Stimulated activated CD8-positive, alpha-beta memory T cell treated with anti-CD3 and anti-CD28 coated beads, Interleukin-7, amount 100 ng/mL, for 4 hours (primary cell): ENCODE measurements around the gene B3GLCT.

Experiments
- DNase-seq, 2 donors: peaks; one replicate each; pipeline ENCODE4 v3.0.0-alpha.2; 2020; ENCODE audit warnings: low read depth in 2 of 2

The B3GLCT gene

GRCh38 chr13:31350560-31350959, 150.8 kb downstream of the B3GLCT start:
- no peak for DNase-seq

GRCh38 chr13:31351376-31351775, 151.6 kb downstream of the B3GLCT start:
- DNase-seq: no peak

GRCh38 chr13:31352467-31352866, 152.7 kb downstream of the B3GLCT start:
- DNase-seq: no peak

GRCh38 chr13:31355001-31355400, 155.2 kb downstream of the B3GLCT start:
- no peak for DNase-seq

DNA sequence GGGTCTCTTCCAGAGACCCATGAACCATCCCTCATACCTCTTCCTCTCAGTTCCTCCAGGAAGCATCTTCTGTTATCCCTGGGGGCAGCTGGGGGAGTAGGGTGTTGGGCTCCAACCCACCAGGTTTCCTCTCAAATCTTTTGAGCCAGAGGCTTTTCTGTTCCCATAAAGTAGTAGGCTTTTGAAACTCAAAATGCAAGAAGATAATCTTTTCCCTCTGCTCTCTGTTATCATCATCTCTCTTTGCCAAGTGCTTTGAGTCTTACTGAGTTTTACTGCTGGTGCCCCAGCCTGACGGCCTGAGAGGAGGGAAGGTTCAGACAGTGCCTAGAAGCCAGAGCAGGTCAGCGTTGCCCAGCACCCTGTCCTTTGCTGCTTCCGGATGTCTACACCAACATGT, 157.2 kb downstream of the B3GLCT start:
- DNase-seq: no peak

GRCh38 chr13:31357581-31357980, 157.8 kb downstream of the B3GLCT start:
- no peak for DNase-seq

DNA sequence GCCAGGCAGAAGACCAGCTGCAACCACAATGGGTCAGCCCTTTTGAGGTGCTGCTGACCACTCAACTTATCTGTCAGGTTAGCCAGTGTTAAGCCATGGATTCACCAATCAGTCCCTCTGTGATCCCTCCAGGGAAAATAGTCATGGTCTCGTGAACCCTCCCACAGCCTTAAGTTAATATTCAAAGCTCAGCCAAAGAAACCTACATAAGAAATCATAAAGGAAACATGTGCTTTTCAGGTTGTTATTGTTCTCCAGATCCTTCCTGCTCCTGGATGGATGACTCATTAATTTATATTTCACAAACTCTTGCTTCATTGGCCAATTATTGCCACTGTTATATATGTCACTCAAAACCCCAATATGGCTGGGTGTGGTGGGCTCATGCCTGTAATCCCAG, 161.9 kb downstream of the B3GLCT start:
- no peak for DNase-seq

GRCh38 chr13:31365630-31366029, 165.9 kb downstream of the B3GLCT start:
- no peak for DNase-seq

GRCh38 chr13:31367410-31367809, 167.6 kb downstream of the B3GLCT start:
- no peak for DNase-seq

- no peak for DNase-seq
Measured at GRCh38 chr13:31369213-31369612, 169.4 kb downstream of the B3GLCT start.

- no peak for DNase-seq
Measured at GRCh38 chr13:31372454-31372853, 172.7 kb downstream of the B3GLCT start.

DNA sequence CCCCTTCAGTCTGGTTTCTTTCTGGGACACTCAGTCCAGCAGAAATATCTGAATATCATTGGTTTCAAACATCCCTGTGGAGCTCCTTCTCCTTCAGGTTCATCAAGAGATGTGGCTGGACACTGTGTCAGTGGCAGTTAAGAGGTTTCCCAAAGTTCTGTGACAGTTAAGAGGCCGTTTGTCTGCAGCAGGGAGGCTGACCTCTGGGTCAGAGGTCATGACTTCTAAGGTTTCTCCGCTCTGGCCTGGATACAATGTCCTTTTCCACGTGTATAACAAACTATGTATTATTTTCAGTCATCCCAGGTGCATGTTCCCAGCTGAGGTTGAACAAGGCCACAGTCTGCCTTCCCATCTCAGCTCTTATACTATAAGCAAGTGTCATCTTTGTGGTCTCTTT, 174.9 kb downstream of the B3GLCT start:
- DNase-seq: no peak

- no peak for DNase-seq
Measured at GRCh38 chr13:31377946-31378345, 178.2 kb downstream of the B3GLCT start.

- DNase-seq: no peak
Measured at GRCh38 chr13:31380715-31381114, 180.9 kb downstream of the B3GLCT start.
